H9 (cell line): Measurements from ENCODE around the gene PLXNA4. TPM values are rescaled to one million over a fixed set of nuclear protein-coding genes. Genes with fewer than 3 reads are reported as not detected.

ENCODE experiments used
- DNase-seq: peaks from one replicate; pipeline ENCODE4 v3.0.0-alpha.2; 2017
- H2AFZ ChIP-seq: one replicate; pipeline ENCODE4 v1.6.1; 2013; ENCODE audit warnings: mild to moderate bottlenecking, low read length, control low read depth, moderate library complexity
- H2AK5ac ChIP-seq: 2 replicates; pipeline ENCODE4 v1.6.1; 2013; ENCODE audit warnings: low read length, control low read depth, mixed read lengths; ENCODE audit not compliant: insufficient read length
- H2BK120ac ChIP-seq: one replicate; pipeline ENCODE4 v1.6.1; 2013; ENCODE audit warnings: low read depth, mild to moderate bottlenecking, low read length, control low read depth, inconsistent platforms; ENCODE audit not compliant: poor library complexity, severe bottlenecking
- H2BK12ac ChIP-seq: 2 replicates; pipeline ENCODE4 v1.6.1; 2013; ENCODE audit warnings: low read length, control low read depth, mixed read lengths, low read depth; ENCODE audit not compliant: insufficient read length
- H2BK15ac ChIP-seq: 2 replicates; pipeline ENCODE4 v1.6.1; 2013; ENCODE audit warnings: low read depth, low read length, control low read depth
- H2BK20ac ChIP-seq: one replicate; pipeline ENCODE4 v1.6.1; 2013; ENCODE audit warnings: low read depth, mild to moderate bottlenecking, low read length, control low read depth, inconsistent platforms; ENCODE audit not compliant: poor library complexity, severe bottlenecking
- H2BK5ac ChIP-seq: 2 replicates; pipeline ENCODE4 v1.6.1; 2013; ENCODE audit warnings: low read length, control low read depth, mixed read lengths; ENCODE audit not compliant: insufficient read length
- H3K14ac ChIP-seq: 2 replicates; pipeline ENCODE4 v1.6.1; 2013; ENCODE audit warnings: low read length, control low read depth; ENCODE audit not compliant: insufficient read depth
- H3K18ac ChIP-seq: 2 replicates; pipeline ENCODE4 v1.6.1; 2013; ENCODE audit warnings: low read depth, mild to moderate bottlenecking, mixed read lengths, low read length, control low read depth; ENCODE audit not compliant: insufficient read length
- H3K23ac ChIP-seq: 2 replicates; pipeline ENCODE4 v1.6.1; 2013; ENCODE audit warnings: low read length, control low read depth, mixed read lengths, low read depth; ENCODE audit not compliant: insufficient read length
- H3K23me2 ChIP-seq: 2 replicates; pipeline ENCODE4 v1.6.1; 2013; ENCODE audit warnings: low read depth, mild to moderate bottlenecking, mixed read lengths, low read length, control low read depth; ENCODE audit not compliant: insufficient read length, poor library complexity, severe bottlenecking
- H3K27ac ChIP-seq: 2 replicates; pipeline ENCODE4 v1.5.1; 2013; ENCODE audit warnings: low read length, control low read depth, mixed read lengths, low read depth; ENCODE audit not compliant: insufficient read length
- H3K27me3 ChIP-seq: 2 replicates; pipeline ENCODE4 v1.6.1; 2013; ENCODE audit warnings: low read length, control low read depth, inconsistent platforms; ENCODE audit not compliant: insufficient read depth
- H3K4ac ChIP-seq: 2 replicates; pipeline ENCODE4 v1.6.1; 2013; ENCODE audit warnings: low read depth, mild to moderate bottlenecking, control low read depth, inconsistent platforms, low read length, moderate library complexity
- H3K4me1 ChIP-seq: 2 replicates; pipeline ENCODE4 v1.6.1; 2013; ENCODE audit warnings: low read length, control low read depth, inconsistent platforms; ENCODE audit not compliant: insufficient read depth
- H3K4me2 ChIP-seq: 2 replicates; pipeline ENCODE4 v1.6.1; 2013; ENCODE audit warnings: low read length, control low read depth, mixed read lengths; ENCODE audit not compliant: insufficient read length, insufficient read depth
- H3K56ac ChIP-seq: 2 replicates; pipeline ENCODE4 v1.6.1; 2013; ENCODE audit warnings: low read depth, mild to moderate bottlenecking, mixed read lengths, low read length, control low read depth; ENCODE audit not compliant: insufficient read length
- H3K79me1 ChIP-seq: 2 replicates; pipeline ENCODE4 v1.6.1; 2013; ENCODE audit warnings: low read depth, mild to moderate bottlenecking, moderate library complexity, low read length, control low read depth, inconsistent platforms; ENCODE audit not compliant: insufficient read depth, poor library complexity, severe bottlenecking
- H3K79me2 ChIP-seq: 2 replicates; pipeline ENCODE4 v1.6.1; 2013; ENCODE audit warnings: low read length, control low read depth, inconsistent platforms; ENCODE audit not compliant: insufficient read depth
- H3K9ac ChIP-seq: 2 replicates; pipeline ENCODE4 v1.6.1; 2013; ENCODE audit warnings: low read length, control low read depth, mixed read lengths; ENCODE audit not compliant: insufficient read length; ENCODE audit errors: extremely low read depth
- H3K9me3 ChIP-seq: one replicate; pipeline ENCODE4 v1.6.1; 2013; ENCODE audit warnings: low read depth, low read length, inconsistent platforms; ENCODE audit not compliant: control insufficient read depth
- H3T11ph ChIP-seq: one replicate; pipeline ENCODE4 v1.6.1; 2013; ENCODE audit warnings: mild to moderate bottlenecking, low read length, control low read depth, inconsistent platforms
- H4K20me1 ChIP-seq: one replicate; pipeline ENCODE4 v1.6.1; 2013; ENCODE audit not compliant: control insufficient read depth, insufficient read length, insufficient read depth
- H4K5ac ChIP-seq: 2 replicates; pipeline ENCODE4 v1.6.1; 2013; ENCODE audit warnings: low read depth, mild to moderate bottlenecking, mixed read lengths, low read length, control low read depth; ENCODE audit not compliant: insufficient read length
- H4K8ac ChIP-seq: replicated peaks from 2 replicates; pipeline ENCODE4 v1.6.1; 2013; ENCODE audit warnings: low read length, control low read depth, mixed read lengths, low read depth; ENCODE audit not compliant: insufficient read length
- H4K91ac ChIP-seq: 2 replicates; pipeline ENCODE4 v1.6.1; 2013; ENCODE audit warnings: low read depth, mild to moderate bottlenecking, moderate library complexity, mixed read lengths, low read length, control low read depth; ENCODE audit not compliant: insufficient read length
- H3K27ac Mint-ChIP-seq, 3 experiments: 2 replicates in 2 of 3; 3 replicates in 1 of 3; pipeline ENCODE4 v1.8.0; 2020 to 2021; ENCODE audit warnings: mixed read lengths in 3 of 3, mild to moderate bottlenecking in 1 of 3, moderate library complexity in 1 of 3
- H3K27me3 Mint-ChIP-seq: 2 replicates; pipeline ENCODE4 v1.8.0; 2021; ENCODE audit warnings: low read depth, mild to moderate bottlenecking, moderate library complexity, mixed read lengths
- H3K36me3 Mint-ChIP-seq, 3 experiments: 2 replicates in 2 of 3; 3 replicates in 1 of 3; pipeline ENCODE4 v1.8.0; 2020 to 2021; ENCODE audit warnings: low read depth in 3 of 3, mixed read lengths in 3 of 3; ENCODE audit not compliant: insufficient read depth in 1 of 3
- H3K4me1 Mint-ChIP-seq, 2 experiments: 2 replicates each; pipeline ENCODE4 v1.8.0; 2020; ENCODE audit warnings: mixed read lengths in 2 of 2
- H3K4me3 Mint-ChIP-seq, 2 experiments: 2 replicates in 1 of 2; 3 replicates in 1 of 2; pipeline ENCODE4 v1.8.0; 2020 to 2021; ENCODE audit warnings: mild to moderate bottlenecking in 2 of 2, mixed read lengths in 2 of 2, moderate library complexity in 1 of 2
- H3K9me3 Mint-ChIP-seq, 2 experiments: 2 replicates in 1 of 2; 3 replicates in 1 of 2; pipeline ENCODE4 v1.8.0; 2020; ENCODE audit warnings: mild to moderate bottlenecking in 2 of 2, mixed read lengths in 2 of 2, moderate library complexity in 1 of 2
- WGBS: extraction: QIAGEN DNeasy Blood & Tissue Kit; methylation state at CpG from one replicate; pipeline ENCODE4 v1.1.7; 2013; ENCODE audit warnings: missing lambda C conversion rate, low lambda C conversion rate, mixed read lengths; ENCODE audit not compliant: insufficient read length; ENCODE audit errors: extremely low coverage; 5-methylcytosine and 5-hydroxymethylcytosine counted together
- total RNA-seq: library from RNA; stranded (reverse); gene quantifications from 2 replicates; pipeline ENCODE4 v1.2.1, GENCODE V29; 2021
- TF ChIP-seq, protein P1 (sequence below): fragments of 200-600 bp; sonication (generic); conservative IDR thresholded peaks from 3 replicates; pipeline ENCODE4 v1.8.0; 2021; ENCODE audit warnings: antibody characterized with exemption, mild to moderate bottlenecking

The PLXNA4 gene
- total RNA-seq, 1 experiment from 2014 or later, result 0.35 TPM

DNA sequence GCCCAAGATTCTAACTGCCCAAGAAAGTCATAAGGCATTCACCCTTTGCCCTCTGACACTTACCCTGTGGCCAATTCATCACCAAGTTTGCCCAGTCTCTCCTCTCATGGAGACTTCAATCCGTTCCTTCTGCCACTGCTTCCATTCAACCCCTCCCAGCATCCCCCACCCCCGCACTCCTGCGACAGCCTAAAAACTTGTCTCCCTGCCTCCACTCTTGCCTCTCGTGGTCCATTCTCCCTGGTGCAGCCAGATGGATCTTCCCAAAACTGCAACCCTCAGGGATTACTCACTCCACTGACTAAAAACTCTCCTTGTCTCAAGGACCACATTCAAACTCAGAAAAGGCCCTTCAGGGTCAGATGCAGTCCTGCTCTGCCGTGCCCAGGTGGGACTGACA lies 32.3 kb upstream of the PLXNA4 start:
- H3K36me3 Mint-ChIP-seq, result no peaks in the 10 kb centered on the region

More for the DNA sequence above, 32.3 kb upstream of the PLXNA4 start:
- no peak overlapping the region for H3K56ac ChIP-seq
- TF ChIP-seq, protein P1, sequence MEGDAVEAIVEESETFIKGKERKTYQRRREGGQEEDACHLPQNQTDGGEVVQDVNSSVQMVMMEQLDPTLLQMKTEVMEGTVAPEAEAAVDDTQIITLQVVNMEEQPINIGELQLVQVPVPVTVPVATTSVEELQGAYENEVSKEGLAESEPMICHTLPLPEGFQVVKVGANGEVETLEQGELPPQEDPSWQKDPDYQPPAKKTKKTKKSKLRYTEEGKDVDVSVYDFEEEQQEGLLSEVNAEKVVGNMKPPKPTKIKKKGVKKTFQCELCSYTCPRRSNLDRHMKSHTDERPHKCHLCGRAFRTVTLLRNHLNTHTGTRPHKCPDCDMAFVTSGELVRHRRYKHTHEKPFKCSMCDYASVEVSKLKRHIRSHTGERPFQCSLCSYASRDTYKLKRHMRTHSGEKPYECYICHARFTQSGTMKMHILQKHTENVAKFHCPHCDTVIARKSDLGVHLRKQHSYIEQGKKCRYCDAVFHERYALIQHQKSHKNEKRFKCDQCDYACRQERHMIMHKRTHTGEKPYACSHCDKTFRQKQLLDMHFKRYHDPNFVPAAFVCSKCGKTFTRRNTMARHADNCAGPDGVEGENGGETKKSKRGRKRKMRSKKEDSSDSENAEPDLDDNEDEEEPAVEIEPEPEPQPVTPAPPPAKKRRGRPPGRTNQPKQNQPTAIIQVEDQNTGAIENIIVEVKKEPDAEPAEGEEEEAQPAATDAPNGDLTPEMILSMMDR, result no peak
- no peak overlapping the region for H2BK5ac ChIP-seq
- H3K27ac Mint-ChIP-seq, result no peak overlapping the region
- H4K91ac ChIP-seq, result no peak overlapping the region
- H3K4me3 Mint-ChIP-seq, result no peak overlapping the region
- H2AK5ac ChIP-seq, result no peak overlapping the region
- no peaks in the 10 kb centered on the region for H4K20me1 ChIP-seq
- H3K4me1 ChIP-seq, result peaks cover 3% of the 10 kb centered on the region; the same call in 1 of the 2 replicates
- no peak overlapping the region for H2BK120ac ChIP-seq
- H3K4me2 ChIP-seq, result no peak overlapping the region
- H4K8ac ChIP-seq, result no peak overlapping the region
- H3K79me1 ChIP-seq, result no peaks in the 10 kb centered on the region
- H3T11ph ChIP-seq, result no peak overlapping the region
- H2BK15ac ChIP-seq, result no peak overlapping the region
- no peaks in the 10 kb centered on the region for H3K9me3 Mint-ChIP-seq
- no peak overlapping the region for H3K23ac ChIP-seq
- H3K18ac ChIP-seq, result no peak overlapping the region
- no peak overlapping the region for H3K4ac ChIP-seq
- no CpG with 5 or more reads among the region's 5 CpGs for WGBS
- H4K5ac ChIP-seq, result no peak overlapping the region
- no peaks in the 10 kb centered on the region for H3K79me2 ChIP-seq
- H2AFZ ChIP-seq, result no peak overlapping the region
- no peak for DNase-seq
- H2BK20ac ChIP-seq, result no peak overlapping the region
- 0 out of 4 replicates have a peak, but pooled peaks cover 0 to 3% of the 10 kb centered on the region in 2 experiments for H3K4me1 Mint-ChIP-seq
- no peaks in the 10 kb centered on the region for H3K23me2 ChIP-seq
- no peak overlapping the region for H3K9ac ChIP-seq
- no peaks in the 10 kb centered on the region for H3K27me3 ChIP-seq
- H3K27ac ChIP-seq, result no peak overlapping the region
- no peaks in the 10 kb centered on the region for H3K9me3 ChIP-seq
- no peak overlapping the region for H2BK12ac ChIP-seq
- no peak overlapping the region for H3K14ac ChIP-seq
- peaks cover 6% of the 10 kb centered on the region for H3K27me3 Mint-ChIP-seq
